ENCODE measurements around the gene C9orf153. TPM values are rescaled to one million over a fixed set of nuclear protein-coding genes. Genes with fewer than 3 reads are reported as not detected.
"Not testable (repeated sequence)": the region's sequence is repeated elsewhere in the genome, so short reads cannot be mapped to it uniquely, and the experiment has no call there.

C9orf153 gene
- total RNA-seq, 4 donors from 2014 or later: 0.48 TPM; not detected in 3

DNA sequence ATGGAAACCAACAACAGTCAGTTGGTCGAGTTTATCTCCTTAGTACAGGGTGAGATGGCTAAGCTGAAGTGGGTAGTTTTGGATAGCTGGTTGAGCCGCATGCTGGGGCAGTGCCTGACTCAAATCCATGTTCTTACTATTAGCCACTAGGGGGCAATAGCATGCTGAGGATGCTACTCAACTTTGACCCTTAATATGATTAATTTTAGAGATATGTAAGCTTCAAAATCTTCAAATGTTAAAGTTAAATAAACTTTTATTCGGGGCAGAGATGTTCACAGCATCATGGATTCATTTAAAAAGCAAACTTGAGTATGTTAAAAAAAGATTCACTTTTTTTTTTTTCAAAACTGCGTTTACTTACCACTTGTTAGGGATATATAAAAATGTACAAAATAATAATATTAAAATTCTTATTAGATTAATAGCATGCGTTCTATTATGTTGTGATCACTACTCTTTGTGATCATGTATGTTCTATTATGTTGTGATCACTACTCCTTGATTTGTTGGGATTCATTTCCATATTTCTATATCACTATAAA, 57.0 kb downstream of the C9orf153 start:
- intact Hi-C loops (cut with DNase I; ENCODE audit: low total_unique reads) (no loop called here), in situ Hi-C loops (cut with MboI; ENCODE audit: low pct_ligation_motif_present in 1 of 4, low pct_unique_long_range_greater_than_20kb in 1 of 4, low sequenced_read_pairs in 3 of 4) (no loop called here)
- TF ChIP-seq EP300 (IDR thresholded peaks at IDR 0.05; ENCODE audit: low read depth) (no peak), POLR2AphosphoS5 (IDR thresholded peaks at IDR 0.05) (no peak), POLR2A (IDR thresholded peaks at IDR 0.05) (no peak)
- TF ChIP-seq, protein P1, sequence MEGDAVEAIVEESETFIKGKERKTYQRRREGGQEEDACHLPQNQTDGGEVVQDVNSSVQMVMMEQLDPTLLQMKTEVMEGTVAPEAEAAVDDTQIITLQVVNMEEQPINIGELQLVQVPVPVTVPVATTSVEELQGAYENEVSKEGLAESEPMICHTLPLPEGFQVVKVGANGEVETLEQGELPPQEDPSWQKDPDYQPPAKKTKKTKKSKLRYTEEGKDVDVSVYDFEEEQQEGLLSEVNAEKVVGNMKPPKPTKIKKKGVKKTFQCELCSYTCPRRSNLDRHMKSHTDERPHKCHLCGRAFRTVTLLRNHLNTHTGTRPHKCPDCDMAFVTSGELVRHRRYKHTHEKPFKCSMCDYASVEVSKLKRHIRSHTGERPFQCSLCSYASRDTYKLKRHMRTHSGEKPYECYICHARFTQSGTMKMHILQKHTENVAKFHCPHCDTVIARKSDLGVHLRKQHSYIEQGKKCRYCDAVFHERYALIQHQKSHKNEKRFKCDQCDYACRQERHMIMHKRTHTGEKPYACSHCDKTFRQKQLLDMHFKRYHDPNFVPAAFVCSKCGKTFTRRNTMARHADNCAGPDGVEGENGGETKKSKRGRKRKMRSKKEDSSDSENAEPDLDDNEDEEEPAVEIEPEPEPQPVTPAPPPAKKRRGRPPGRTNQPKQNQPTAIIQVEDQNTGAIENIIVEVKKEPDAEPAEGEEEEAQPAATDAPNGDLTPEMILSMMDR (IDR thresholded peaks at IDR 0.05): peak; percentile 64 to 85 (median 71)
- no peaks in the 10 kb centered on the region for H3K9me3 ChIP-seq
- H3K4me3 ChIP-seq: no peak overlapping the region
- H3K36me3 ChIP-seq: no peaks in the 10 kb centered on the region
- no peak for DNase-seq
- H3K27me3 ChIP-seq: no peaks in the 10 kb centered on the region
- H3K27ac ChIP-seq: no peak overlapping the region
- 25 to 31% methylated on average over 4 to 5 of the region's 5 CpGs for WGBS, 2 donors (ENCODE audit: low coverage in 1 of 2)
- no peaks in the 10 kb centered on the region for H3K4me1 ChIP-seq

DNA sequence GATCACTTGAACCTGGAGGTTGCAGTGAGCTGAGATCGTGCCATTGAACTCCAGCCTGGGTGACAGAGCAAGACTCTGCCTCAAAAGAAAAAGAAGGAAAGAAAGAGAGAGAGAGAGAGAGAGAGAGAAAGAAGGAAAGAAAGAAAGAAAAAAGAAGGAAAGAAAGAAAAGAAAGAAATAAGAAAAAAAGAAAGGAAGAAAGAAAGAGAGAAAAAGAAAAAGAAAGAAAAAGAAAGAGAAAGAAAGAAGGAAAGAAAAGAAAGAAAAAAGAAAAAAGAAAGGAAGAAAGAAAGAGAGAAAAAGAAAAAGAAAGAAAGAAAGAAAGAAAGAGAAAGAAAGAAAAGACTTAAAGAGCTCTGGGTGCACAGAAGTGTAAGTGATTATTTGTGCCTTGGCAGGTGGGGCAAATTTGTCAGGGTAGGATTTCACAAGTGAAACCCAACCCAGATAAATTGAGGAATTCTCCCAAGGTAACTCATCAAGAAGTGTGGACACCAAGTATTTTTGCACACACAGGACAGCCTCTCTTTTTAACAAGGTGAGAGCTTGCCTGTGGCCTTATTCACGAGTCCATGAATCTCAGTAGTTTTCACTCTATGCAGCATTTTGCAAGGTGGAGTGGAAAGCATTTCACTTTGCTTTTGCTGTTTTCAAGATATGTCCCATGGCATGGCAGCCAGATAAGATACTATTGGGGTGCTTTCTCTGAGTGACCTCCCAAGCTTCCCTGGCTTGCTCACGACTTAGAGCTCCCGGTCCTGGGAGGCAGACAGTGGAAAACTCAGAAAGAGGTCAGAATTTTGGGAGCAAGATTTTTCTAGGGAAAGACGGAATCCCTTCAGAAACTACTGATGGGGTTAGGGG, 57.8 kb downstream of the C9orf153 start:
- H3K36me3 ChIP-seq: no peaks in the 10 kb centered on the region
- no peaks in the 10 kb centered on the region for H3K27me3 ChIP-seq
- H3K9me3 ChIP-seq: no peaks in the 10 kb centered on the region
- in situ Hi-C loops (cut with MboI; ENCODE audit: low pct_ligation_motif_present in 1 of 4, low pct_unique_long_range_greater_than_20kb in 1 of 4, low sequenced_read_pairs in 3 of 4): no loop called here
- H3K4me3 ChIP-seq: no peak overlapping the region
- H3K4me1 ChIP-seq: no peaks in the 10 kb centered on the region
- 83 to 90% methylated on average over 1 to 5 of the region's 5 CpGs for WGBS, 2 donors (ENCODE audit: low coverage in 1 of 2)
- no peak overlapping the region for H3K27ac ChIP-seq
- DNase-seq: no peak
- intact Hi-C loops (cut with DNase I; ENCODE audit: low total_unique reads): no loop called here
- TF ChIP-seq, protein P1 (IDR thresholded peaks at IDR 0.05): no peak
- no peak for TF ChIP-seq POLR2A (IDR thresholded peaks at IDR 0.05)
- TF ChIP-seq EP300 (IDR thresholded peaks at IDR 0.05; ENCODE audit: low read depth): no peak
- TF ChIP-seq POLR2AphosphoS5 (IDR thresholded peaks at IDR 0.05): no peak

DNA sequence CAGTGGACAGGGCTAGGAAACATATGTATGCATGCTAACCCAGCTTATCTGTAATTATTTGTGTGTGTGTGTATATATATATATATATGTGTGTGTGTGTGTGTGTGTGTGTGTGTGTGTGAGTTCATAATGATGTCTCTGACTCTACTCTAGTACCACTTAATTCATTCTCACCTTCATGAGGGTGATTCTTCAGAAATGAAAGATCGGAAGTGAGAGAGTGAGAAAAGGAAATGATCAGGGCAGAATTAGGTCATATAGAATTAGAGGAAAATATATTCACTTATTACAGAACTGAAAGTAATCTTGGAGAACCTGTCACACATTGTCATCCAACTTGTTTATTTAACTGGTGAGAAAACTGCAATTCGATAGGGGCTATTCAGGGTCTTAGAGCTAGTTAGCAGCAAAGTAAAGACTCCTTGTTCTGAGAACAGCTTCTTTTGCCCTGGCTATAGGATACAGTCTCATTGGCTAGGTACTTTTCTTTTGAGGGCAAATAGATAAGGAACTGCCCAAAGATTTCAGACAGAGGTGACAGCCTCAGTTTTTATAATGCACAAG, 58.8 kb downstream of the C9orf153 start:
- no peaks in the 10 kb centered on the region for H3K9me3 ChIP-seq
- no peaks in the 10 kb centered on the region for H3K27me3 ChIP-seq
- 62 to 71% methylated on average over 1 to 2 of the region's 2 CpGs for WGBS, 2 donors (ENCODE audit: low coverage in 1 of 2)

DNA sequence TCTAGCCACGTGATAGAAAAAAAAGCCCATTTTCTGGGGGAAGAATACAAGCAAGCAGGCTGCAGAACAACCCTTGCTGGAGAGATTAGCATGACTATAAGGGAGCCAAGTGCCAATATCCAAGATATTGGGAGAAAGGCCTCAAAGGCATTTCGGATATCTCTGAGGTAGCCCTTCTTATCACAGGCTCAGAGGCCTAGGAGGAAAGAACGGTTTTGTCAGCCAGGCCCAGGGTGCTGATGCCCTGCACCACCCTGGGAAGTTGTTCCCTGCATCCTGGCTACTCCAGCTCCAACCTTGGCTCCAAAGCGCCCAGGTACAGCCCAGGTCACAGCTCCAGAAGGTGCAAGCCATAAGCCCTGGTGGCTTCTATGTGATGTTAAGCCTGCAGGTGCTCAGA, 66.4 kb downstream of the C9orf153 start:
- 85 to 89% methylated on average over 1 to 4 of the region's 4 CpGs for WGBS, 2 donors (ENCODE audit: low coverage in 1 of 2)
- Histone ChIP-seq H3K4me1 (no peaks in the 10 kb centered on the region), H3K27me3 (no peaks in the 10 kb centered on the region), H3K4me3 (no peak overlapping the region), H3K27ac (no peak overlapping the region), H3K36me3 (no peaks in the 10 kb centered on the region), H3K9me3 (peaks cover 6 to 11% of the 10 kb centered on the region in 2 donors)
- no peak for DNase-seq
- intact Hi-C loops (cut with DNase I; ENCODE audit: low total_unique reads) (no loop called here), in situ Hi-C loops (cut with MboI; ENCODE audit: low pct_ligation_motif_present in 1 of 4, low pct_unique_long_range_greater_than_20kb in 1 of 4, low sequenced_read_pairs in 3 of 4) (no loop called here)
- no peak for TF ChIP-seq EP300 (IDR thresholded peaks at IDR 0.05; ENCODE audit: low read depth)

More for the DNA sequence above, 58.8 kb downstream of the C9orf153 start:
- intact Hi-C loops (cut with DNase I; ENCODE audit: low total_unique reads) (no loop called here), in situ Hi-C loops (cut with MboI; ENCODE audit: low pct_ligation_motif_present in 1 of 4, low pct_unique_long_range_greater_than_20kb in 1 of 4, low sequenced_read_pairs in 3 of 4) (no loop called here)
- DNase-seq: no peak
- no peak for TF ChIP-seq POLR2AphosphoS5 (IDR thresholded peaks at IDR 0.05)
- TF ChIP-seq POLR2A (IDR thresholded peaks at IDR 0.05): no peak
- TF ChIP-seq, protein P1 (IDR thresholded peaks at IDR 0.05): no peak
- TF ChIP-seq EP300 (IDR thresholded peaks at IDR 0.05; ENCODE audit: low read depth): no peak
- no peak overlapping the region for H3K4me3 ChIP-seq
- no peaks in the 10 kb centered on the region for H3K36me3 ChIP-seq
- no peaks in the 10 kb centered on the region for H3K4me1 ChIP-seq
- H3K27ac ChIP-seq: no peak overlapping the region

DNA sequence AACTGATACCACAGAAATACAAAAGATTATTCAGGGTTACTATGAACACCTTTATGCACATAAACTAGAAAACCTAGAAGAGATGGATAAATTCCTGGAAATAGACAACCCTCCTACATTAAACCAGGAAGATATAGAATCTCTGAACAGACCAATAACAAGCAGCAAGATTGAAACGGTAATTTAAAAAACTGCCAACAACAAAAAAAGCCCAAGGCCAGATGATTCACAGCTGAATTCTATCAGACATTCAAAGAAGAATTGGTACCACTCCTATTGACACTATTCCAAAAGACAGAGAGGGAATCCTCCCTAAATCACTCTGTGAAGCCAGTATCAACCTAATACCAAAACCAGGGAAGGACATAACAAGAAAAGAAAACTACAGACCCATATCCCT, 68.8 kb downstream of the C9orf153 start:
- 87 to 100% methylated on average over 1 of the region's 1 CpG for WGBS, 2 donors (ENCODE audit: low coverage in 1 of 2)
- H3K27me3 ChIP-seq; DNase-seq; H3K36me3 ChIP-seq; H3K4me3 ChIP-seq; intact Hi-C loops (cut with DNase I; ENCODE audit: low total_unique reads); H3K4me1 ChIP-seq; H3K27ac ChIP-seq; in situ Hi-C loops (cut with MboI; ENCODE audit: low pct_ligation_motif_present in 1 of 4, low pct_unique_long_range_greater_than_20kb in 1 of 4, low sequenced_read_pairs in 3 of 4): not testable (repeated sequence)
- H3K9me3 ChIP-seq: peaks cover 6 to 11% of the 10 kb centered on the region in 2 donors

All from transverse colon (tissue), 4 donors.